Mucosa of descending colon (tissue), 3 donors: ENCODE data around the gene APOA1. TPM values are rescaled to one million over a fixed set of nuclear protein-coding genes. Genes with fewer than 3 reads are reported as not detected.

ENCODE experiments used
- ATAC-seq: fragments of 200-7000 bp; cut with Tn5 transposase; one replicate; pipeline ENCODE4 v1.9.1; 2020; ENCODE audit warnings: mild to moderate bottlenecking, moderate library complexity
- DNase-seq, 3 donors: peaks; one replicate each; pipeline ENCODE4 v3.0.0-alpha.2; 2020
- H3K36me3 ChIP-seq: fragments of 200-600 bp; one replicate; pipeline ENCODE4 v1.8.0; 2021; ENCODE audit warnings: low read depth, mild to moderate bottlenecking
- H3K4me1 ChIP-seq: fragments of 200-600 bp; one replicate; pipeline ENCODE4 v1.8.0; 2021; ENCODE audit warnings: low read depth, mild to moderate bottlenecking
- H3K4me3 ChIP-seq: fragments of 200-600 bp; one replicate; pipeline ENCODE4 v1.8.0; 2021; ENCODE audit warnings: mild to moderate bottlenecking
- H3K9me3 ChIP-seq: fragments of 200-600 bp; one replicate; pipeline ENCODE4 v1.8.0; 2021; ENCODE audit warnings: mild to moderate bottlenecking
- intact Hi-C, 2 donors: fragments of 100-400 bp; cut with DNase I in 1 of 2; cut with micrococcal nuclease in 1 of 2; formaldehyde crosslinking; loops; one replicate each; pipeline versions ENCODE4 v1.11.0 to v1.11.1; 2022; cut with DNase I, micrococcal nuclease
- total RNA-seq, 3 donors: library from RNA; stranded (reverse); fragmentation: NEBNext Ultra II Directional in 2 of 3; extraction: Animal tissue kit (Norgen Biotek cat#: 25700) in 2 of 3; gene quantifications; one replicate each; pipeline versions ENCODE4 v1.2.1 to v1.2.4, GENCODE V29; 2021 to 2023
- TF ChIP-seq, protein P1 (sequence below): fragments of 200-600 bp; IDR thresholded peaks from one replicate; pipeline ENCODE4 v1.8.0; 2022; ENCODE audit warnings: antibody characterized with exemption, mild to moderate bottlenecking
- donor health status: DM: no; HTN: no; CAD: no; lungs with moderate emphysema.
- donor health status: DM: no; HTN: no; CAD: no.
- donor health status: DM: no; HTN: yes; CAD: no.

Gene APOA1
- total RNA-seq, 3 donors from 2014 or later, result 0.31 to 0.46 TPM; not detected in 1

DNA sequence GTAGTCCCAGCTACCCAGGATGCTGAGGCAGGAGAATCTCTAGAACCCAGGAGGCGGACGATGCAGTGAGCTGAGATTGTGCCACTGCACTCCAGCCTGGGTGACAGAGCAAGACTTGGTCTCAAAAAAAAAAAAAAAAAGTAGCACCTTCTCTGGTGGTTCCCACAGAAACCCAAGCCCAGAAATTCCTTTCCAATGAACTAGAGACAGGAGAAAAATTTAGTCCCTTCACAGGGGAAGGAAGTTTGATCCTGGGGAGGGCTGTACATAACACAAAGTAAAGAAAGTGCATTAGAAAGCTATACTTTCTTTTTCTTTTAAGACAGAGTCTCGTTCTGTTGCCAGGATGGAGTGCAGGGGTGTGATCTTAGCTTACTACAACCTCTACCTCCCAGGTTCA, 25.5 kb upstream of the APOA1 start:
- H3K4me3 ChIP-seq, result no peak overlapping the region
- H3K9me3 ChIP-seq, result no peaks in the 10 kb centered on the region
- TF ChIP-seq, protein P1, sequence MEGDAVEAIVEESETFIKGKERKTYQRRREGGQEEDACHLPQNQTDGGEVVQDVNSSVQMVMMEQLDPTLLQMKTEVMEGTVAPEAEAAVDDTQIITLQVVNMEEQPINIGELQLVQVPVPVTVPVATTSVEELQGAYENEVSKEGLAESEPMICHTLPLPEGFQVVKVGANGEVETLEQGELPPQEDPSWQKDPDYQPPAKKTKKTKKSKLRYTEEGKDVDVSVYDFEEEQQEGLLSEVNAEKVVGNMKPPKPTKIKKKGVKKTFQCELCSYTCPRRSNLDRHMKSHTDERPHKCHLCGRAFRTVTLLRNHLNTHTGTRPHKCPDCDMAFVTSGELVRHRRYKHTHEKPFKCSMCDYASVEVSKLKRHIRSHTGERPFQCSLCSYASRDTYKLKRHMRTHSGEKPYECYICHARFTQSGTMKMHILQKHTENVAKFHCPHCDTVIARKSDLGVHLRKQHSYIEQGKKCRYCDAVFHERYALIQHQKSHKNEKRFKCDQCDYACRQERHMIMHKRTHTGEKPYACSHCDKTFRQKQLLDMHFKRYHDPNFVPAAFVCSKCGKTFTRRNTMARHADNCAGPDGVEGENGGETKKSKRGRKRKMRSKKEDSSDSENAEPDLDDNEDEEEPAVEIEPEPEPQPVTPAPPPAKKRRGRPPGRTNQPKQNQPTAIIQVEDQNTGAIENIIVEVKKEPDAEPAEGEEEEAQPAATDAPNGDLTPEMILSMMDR, result no peak
- DNase-seq, result no peak
- H3K4me1 ChIP-seq, result no peaks in the 10 kb centered on the region
- H3K36me3 ChIP-seq, result no peaks in the 10 kb centered on the region
- intact Hi-C loops, result no loop called here
- ATAC-seq, result no peak

DNA sequence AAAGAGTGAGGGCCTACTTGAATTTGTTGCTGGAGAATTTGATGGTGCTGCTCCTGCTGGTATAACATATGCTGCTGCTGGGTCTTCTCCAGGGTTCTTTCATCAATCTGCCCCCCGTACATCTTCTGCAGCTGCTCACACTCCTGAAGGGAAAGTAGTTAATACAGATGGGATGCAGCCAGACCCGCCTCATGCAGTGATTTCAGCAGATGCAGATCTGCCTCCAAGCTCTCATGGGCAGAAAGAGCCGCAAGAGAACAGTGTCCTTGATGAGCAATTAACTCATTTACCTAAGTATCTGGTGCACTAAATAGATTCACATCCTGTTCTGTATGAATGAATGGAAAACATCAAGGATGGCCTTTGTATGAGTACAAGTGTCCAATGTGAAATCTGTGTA, 24.8 kb upstream of the APOA1 start:
- Histone ChIP-seq H3K4me1 (no peaks in the 10 kb centered on the region), H3K36me3 (no peaks in the 10 kb centered on the region), H3K4me3 (no peak overlapping the region), H3K9me3 (no peaks in the 10 kb centered on the region)
- TF ChIP-seq, protein P1, result no peak
- intact Hi-C loops, result no loop called here
- ATAC-seq (no peak), DNase-seq (no peak)

DNA sequence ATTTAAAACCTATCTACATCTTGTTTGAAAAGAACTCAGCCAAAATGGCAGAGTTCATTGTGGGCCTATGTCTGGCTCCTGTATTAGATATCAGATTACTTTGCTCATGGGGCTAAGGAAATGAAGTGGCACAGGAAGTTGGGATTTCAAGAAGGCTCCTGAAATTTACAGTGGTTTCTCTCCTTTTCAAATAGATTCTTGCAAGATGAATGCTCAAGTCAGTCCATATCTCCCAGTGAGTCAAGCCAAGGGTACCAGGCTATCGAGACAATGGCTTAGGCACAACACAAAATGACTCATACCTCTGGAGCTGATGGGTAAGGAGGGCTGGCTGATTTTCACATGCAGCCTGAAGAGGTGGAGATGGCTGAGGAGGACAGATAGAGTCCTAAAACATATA, 24.1 kb upstream of the APOA1 start:
- DNase-seq, result no peak
- ATAC-seq, result no peak
- H3K36me3 ChIP-seq, result no peaks in the 10 kb centered on the region
- H3K4me3 ChIP-seq, result no peak overlapping the region
- TF ChIP-seq, protein P1, result no peak
- intact Hi-C loops, result no loop called here
- no peaks in the 10 kb centered on the region for H3K4me1 ChIP-seq
- no peaks in the 10 kb centered on the region for H3K9me3 ChIP-seq

- intact Hi-C loops, result no loop called here
- H3K4me1 ChIP-seq, result no peaks in the 10 kb centered on the region
- H3K9me3 ChIP-seq, result no peaks in the 10 kb centered on the region
- ATAC-seq (no peak), DNase-seq (no peak)
- H3K36me3 ChIP-seq, result no peaks in the 10 kb centered on the region
- no peak overlapping the region for H3K4me3 ChIP-seq
- TF ChIP-seq, protein P1, result no peak
Measured at GRCh38 chr11:116860303-116860702, 22.9 kb upstream of the APOA1 start.

- Histone ChIP-seq H3K4me1 (peaks cover 4% of the 10 kb centered on the region), H3K9me3 (no peaks in the 10 kb centered on the region), H3K36me3 (no peaks in the 10 kb centered on the region), H3K4me3 (no peak overlapping the region)
- intact Hi-C loops, result no loop called here
- DNase-seq (no peak), ATAC-seq (no peak)
- TF ChIP-seq, protein P1, result no peak
Measured at GRCh38 chr11:116859175-116859574, 21.8 kb upstream of the APOA1 start.

DNA sequence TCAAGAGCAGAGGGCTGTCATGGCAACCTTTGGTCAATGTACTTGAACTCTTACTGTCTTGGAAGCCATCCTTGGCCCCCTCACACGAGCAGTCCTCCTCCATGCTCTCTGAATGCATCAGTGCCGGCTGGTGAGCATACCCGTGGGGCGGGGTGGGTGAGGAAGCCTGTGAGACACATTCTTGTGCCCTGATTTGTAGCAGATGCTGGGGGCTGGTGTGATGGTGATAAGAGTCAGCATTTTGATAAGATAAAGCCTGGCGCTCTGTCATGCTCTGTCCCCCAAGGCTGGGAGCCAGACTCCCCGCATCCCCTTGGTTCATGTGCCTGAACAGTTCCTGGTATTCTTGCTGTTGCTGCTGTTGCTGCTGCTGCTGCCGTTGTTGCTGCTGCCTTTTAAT, 20.5 kb upstream of the APOA1 start:
- TF ChIP-seq, protein P1, result no peak
- H3K4me1 ChIP-seq, result peaks cover 17% of the 10 kb centered on the region
- intact Hi-C loops, result no loop called here
- H3K4me3 ChIP-seq, result no peak overlapping the region
- ATAC-seq (no peak), DNase-seq (no peak)
- no peaks in the 10 kb centered on the region for H3K36me3 ChIP-seq
- no peaks in the 10 kb centered on the region for H3K9me3 ChIP-seq
